ENCODE measurements around the gene IRF2.

Gene IRF2

GRCh38 chr4:184373886-184374405 is 100.4 kb downstream of the IRF2 start:
- no peak for DNase-seq (ENCODE audit: insufficient read length, low spot score)
- FAIRE-seq = no peak

- FAIRE-seq (no peak), DNase-seq (ENCODE audit: insufficient read length, low spot score) (no peak)
These were observed 103.0 kb downstream of the IRF2 start for GRCh38 chr4:184371390-184371787.

GRCh38 chr4:184370711-184371389 is 103.5 kb downstream of the IRF2 start:
- FAIRE-seq = no peak
- DNase-seq (ENCODE audit: insufficient read length, low spot score) = no peak

- DNase-seq (ENCODE audit: insufficient read length, low spot score) (no peak), FAIRE-seq (no peak)
These were observed 104.5 kb downstream of the IRF2 start for GRCh38 chr4:184369871-184370270.

- DNase-seq (ENCODE audit: insufficient read length, low spot score) = no peak
- FAIRE-seq = peak; percentile 14
These were observed 105.6 kb downstream of the IRF2 start for GRCh38 chr4:184368731-184369130.

GRCh38 chr4:184368290-184368689 is 106.1 kb downstream of the IRF2 start:
- no peak for DNase-seq (ENCODE audit: insufficient read length, low spot score)
- no peak for FAIRE-seq

- DNase-seq (ENCODE audit: insufficient read length, low spot score) (no peak), FAIRE-seq (peak; percentile 99)
These were observed 110.0 kb downstream of the IRF2 start for GRCh38 chr4:184364100-184364921.

GRCh38 chr4:184363258-184363657 is 111.1 kb downstream of the IRF2 start:
- DNase-seq (ENCODE audit: insufficient read length, low spot score) (no peak), FAIRE-seq (no peak)

GRCh38 chr4:184362396-184362795 is 112.0 kb downstream of the IRF2 start:
- no peak for DNase-seq (ENCODE audit: insufficient read length, low spot score)
- no peak for FAIRE-seq

GRCh38 chr4:184361443-184361842 is 112.9 kb downstream of the IRF2 start:
- DNase-seq (ENCODE audit: insufficient read length, low spot score) = no peak
- FAIRE-seq = no peak

- no peak for DNase-seq (ENCODE audit: insufficient read length, low spot score)
- FAIRE-seq = no peak
These were observed 114.5 kb downstream of the IRF2 start for GRCh38 chr4:184359888-184360287.

GRCh38 chr4:184358521-184359232 is 115.7 kb downstream of the IRF2 start:
- DNase-seq (ENCODE audit: insufficient read length, low spot score) (no peak), FAIRE-seq (no peak)

- no peak for FAIRE-seq
These were observed 116.6 kb downstream of the IRF2 start for GRCh38 chr4:184357772-184358171.

GRCh38 chr4:184357165-184357564 is 117.2 kb downstream of the IRF2 start:
- DNase-seq (ENCODE audit: insufficient read length, low spot score) (no peak), FAIRE-seq (no peak)

More at GRCh38 chr4:184357772-184358171, 116.6 kb downstream of the IRF2 start:
- no peak for DNase-seq (ENCODE audit: insufficient read length, low spot score)

GRCh38 chr4:184356366-184356765 is 118.0 kb downstream of the IRF2 start:
- FAIRE-seq = no peak

GRCh38 chr4:184355857-184356256 is 118.5 kb downstream of the IRF2 start:
- FAIRE-seq (no peak), DNase-seq (ENCODE audit: insufficient read length, low spot score) (no peak)

More at GRCh38 chr4:184356366-184356765, 118.0 kb downstream of the IRF2 start:
- DNase-seq (ENCODE audit: insufficient read length, low spot score) = no peak

GRCh38 chr4:184355111-184355604 is 119.2 kb downstream of the IRF2 start:
- FAIRE-seq (peak; percentile 90), DNase-seq (ENCODE audit: insufficient read length, low spot score) (no peak)

- DNase-seq (ENCODE audit: insufficient read length, low spot score) (no peak), FAIRE-seq (no peak)
These were observed 121.5 kb downstream of the IRF2 start for GRCh38 chr4:184352891-184353290.

GRCh38 chr4:184351560-184352451 is 122.5 kb downstream of the IRF2 start:
- FAIRE-seq (peak; percentile 52), DNase-seq (ENCODE audit: insufficient read length, low spot score) (no peak)

GRCh38 chr4:184350964-184351363 is 123.4 kb downstream of the IRF2 start:
- DNase-seq (ENCODE audit: insufficient read length, low spot score) (no peak), FAIRE-seq (no peak)

Measured in GM19239 (cell line).